ENCODE measurements around the gene LAMA4.

GRCh38 chr6:112253841-112254816 is at the start of gene LAMA4:
- peak; percentile 29 for TF ChIP-seq POLR2A (IDR thresholded peaks at IDR 0.05)
- no peak for TF ChIP-seq EP300 (IDR thresholded peaks at IDR 0.05)
- TF ChIP-seq, protein P1, sequence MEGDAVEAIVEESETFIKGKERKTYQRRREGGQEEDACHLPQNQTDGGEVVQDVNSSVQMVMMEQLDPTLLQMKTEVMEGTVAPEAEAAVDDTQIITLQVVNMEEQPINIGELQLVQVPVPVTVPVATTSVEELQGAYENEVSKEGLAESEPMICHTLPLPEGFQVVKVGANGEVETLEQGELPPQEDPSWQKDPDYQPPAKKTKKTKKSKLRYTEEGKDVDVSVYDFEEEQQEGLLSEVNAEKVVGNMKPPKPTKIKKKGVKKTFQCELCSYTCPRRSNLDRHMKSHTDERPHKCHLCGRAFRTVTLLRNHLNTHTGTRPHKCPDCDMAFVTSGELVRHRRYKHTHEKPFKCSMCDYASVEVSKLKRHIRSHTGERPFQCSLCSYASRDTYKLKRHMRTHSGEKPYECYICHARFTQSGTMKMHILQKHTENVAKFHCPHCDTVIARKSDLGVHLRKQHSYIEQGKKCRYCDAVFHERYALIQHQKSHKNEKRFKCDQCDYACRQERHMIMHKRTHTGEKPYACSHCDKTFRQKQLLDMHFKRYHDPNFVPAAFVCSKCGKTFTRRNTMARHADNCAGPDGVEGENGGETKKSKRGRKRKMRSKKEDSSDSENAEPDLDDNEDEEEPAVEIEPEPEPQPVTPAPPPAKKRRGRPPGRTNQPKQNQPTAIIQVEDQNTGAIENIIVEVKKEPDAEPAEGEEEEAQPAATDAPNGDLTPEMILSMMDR (IDR thresholded peaks at IDR 0.05): peak in 1 of 3 donors; percentile 16

Data from ovary (tissue), 3 donors.